HG03521 (cell line): Measurements from ENCODE around the gene FOXL2.

Source experiments
- ATAC-seq: cut with Tn5 transposase; IDR thresholded peaks from one replicate; pipeline ENCODE4 v1.9.1; 2021; ENCODE audit warnings: mild to moderate bottlenecking, moderate library complexity; ENCODE audit not compliant: unreplicated experiment

The FOXL2 gene

DNA sequence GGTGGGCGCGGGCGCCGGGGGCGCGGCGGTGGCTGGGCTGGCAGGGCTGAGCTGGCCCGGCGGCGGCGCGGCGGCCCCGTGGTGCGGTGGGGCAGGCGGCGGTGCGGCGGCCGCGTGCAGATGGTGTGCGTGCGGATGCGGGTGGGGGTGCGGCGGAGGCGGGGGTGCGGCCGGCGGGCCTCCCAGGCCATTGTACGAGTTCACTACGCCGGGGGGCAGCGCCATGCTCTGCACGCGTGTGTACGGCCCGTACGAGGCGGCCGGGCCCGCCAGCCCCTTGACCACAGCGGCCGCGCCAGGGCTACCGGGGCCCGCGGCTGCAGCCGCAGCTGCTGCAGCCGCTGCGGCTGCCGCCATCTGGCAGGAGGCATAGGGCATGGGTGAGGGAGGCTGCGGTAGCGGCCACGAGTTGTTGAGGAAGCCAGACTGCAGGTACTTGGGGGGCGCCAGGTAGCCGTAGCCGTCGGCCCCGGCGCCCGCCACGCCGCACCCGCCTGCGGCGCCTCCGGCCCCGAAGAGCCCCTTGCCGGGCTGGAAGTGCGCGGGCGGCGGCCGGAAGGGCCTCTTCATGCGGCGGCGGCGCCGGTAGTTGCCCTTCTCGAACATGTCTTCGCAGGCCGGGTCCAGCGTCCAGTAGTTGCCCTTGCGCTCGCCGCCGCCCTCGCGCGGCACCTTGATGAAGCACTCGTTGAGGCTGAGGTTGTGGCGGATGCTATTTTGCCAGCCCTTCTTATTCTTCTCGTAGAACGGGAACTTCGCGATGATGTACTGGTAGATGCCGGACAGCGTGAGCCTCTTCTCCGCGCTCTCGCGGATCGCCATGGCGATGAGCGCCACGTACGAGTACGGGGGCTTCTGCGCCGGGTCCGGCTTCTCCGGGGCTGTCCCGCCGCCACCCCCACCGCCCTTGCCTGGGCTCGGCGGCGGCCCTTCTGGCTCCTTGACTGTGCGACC, 951 bp downstream of the FOXL2 start:
- ATAC-seq = no peak

DNA sequence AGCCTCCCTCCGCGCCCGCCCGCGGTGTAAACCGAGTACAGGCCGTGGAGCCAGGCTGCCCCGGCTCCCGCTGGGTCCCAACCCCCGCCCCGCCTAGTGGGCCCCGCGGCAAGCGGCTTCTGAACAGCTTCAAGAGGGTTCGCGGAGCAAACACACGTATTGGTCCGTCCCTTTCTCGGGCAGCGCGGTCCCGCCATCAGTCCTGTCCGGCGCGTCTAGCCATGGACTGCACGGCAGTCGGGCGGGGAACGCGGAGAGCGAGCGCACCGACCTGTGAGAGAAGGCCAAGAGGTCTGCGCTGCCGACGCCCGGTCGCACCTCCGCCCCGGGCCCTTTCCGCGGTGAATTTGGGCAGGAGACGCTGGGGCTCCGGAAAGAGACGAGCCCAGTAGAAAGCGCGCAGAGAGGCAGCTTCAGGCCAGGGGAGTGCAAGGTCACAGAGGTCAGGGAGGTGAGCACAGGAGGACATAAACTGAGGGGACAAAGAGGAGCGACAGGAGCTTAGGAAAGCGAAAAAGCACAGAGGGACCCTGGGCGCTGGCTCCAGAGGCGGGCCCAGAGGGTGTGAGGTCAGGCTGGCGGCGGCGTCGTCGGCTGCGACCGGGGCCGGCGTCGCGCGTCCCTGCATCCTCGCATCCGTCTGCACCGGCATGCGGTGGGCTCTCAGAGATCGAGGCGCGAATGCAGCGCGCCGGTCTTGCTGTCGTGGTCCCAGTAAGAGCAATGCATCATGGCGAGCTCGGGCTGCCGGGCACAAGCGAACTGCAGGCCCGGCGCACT, 1.8 kb downstream of the FOXL2 start:
- no peak for ATAC-seq

DNA sequence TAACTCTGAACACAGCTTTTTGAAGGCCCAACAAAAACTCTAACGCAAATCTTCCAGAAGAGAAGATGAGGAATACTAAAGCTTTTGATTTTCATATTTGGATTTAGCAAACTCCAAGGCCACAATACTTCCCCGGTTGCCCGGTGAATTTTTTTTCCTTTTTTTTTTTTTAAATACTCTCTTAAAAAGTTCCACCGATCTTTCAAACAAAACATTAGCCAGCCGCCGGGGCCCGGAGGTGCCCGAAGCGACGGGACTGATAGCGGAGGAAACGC, 2.3 kb downstream of the FOXL2 start:
- ATAC-seq = no peak

DNA sequence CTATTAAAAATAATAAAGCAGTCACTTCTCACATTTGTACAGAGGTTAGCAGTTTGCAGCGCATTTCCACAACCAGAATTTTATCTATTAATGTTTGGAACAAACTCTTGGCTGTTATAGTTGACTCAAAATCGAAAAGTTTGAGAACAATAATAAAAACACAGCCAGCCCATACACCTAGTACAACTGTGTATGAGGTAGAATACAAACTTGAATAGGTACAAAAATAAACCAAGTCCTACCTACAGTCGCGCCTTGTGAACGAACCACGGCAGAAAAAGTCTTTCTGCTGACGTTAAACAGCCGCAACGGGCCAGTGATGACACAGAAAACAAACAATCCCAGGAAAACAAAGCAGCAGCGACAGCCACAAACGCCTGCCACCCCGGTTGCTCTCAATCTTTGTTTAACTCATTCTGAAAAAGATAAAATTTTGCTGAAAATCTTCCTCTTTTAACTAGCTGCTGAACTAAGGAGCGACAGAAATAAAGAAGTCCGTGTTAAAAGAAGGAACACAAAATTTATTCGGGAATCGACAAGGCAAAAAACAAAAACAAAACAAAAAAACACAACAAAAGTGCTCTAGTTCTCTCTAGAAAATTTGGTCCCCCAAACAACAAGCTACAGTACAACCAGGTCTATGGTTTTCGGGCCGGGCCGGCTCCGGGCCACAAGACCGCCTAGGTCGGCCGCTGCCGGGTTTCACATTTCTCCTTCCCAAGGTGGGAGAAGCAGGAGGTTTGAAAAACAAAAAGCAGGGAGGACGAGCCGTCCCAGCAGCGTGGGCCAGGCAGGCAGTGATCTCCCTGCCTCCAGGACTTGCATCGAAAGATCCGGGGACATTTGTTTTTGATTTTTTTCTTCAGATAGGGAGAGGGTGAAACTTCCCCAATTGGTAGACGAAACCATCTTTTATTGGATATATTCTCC, 2.9 kb downstream of the FOXL2 start:
- ATAC-seq = no peak

DNA sequence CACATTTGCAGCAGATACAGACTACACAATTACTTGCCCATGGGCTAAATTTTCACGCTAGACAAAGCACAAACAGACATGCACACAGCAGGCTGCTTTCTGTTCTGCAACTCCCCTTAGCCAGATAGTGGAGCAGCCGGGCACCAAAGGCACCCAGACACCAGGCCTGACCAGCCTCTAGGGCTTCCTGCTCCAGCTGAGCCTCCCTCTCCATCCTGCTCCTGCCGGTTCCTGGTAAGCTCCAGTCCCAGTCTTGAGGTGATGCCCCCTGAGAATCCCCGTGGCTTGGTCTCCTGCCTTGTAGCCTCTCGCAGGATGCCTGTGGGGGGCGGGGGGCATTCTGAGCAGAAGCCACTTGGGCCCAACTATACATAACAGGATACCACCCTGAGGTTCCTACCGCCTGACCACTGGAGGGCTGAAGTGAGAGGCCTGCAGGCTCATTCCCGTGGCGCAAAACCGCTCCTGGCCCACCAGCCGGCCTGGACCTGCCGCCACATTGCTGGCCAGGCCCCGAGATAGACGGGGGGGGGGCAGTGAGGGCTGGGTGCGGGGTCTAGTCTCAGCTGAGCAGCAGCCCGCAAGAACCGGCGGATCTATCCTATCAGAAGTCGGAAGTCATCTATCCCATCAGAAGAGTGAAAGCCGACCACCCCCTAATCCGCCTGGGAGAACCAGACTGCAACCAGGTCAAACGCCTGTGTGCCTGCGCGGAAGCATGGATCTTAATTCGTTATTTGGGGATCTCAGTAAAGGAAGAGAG, 3.9 kb downstream of the FOXL2 start:
- ATAC-seq = no peak

DNA sequence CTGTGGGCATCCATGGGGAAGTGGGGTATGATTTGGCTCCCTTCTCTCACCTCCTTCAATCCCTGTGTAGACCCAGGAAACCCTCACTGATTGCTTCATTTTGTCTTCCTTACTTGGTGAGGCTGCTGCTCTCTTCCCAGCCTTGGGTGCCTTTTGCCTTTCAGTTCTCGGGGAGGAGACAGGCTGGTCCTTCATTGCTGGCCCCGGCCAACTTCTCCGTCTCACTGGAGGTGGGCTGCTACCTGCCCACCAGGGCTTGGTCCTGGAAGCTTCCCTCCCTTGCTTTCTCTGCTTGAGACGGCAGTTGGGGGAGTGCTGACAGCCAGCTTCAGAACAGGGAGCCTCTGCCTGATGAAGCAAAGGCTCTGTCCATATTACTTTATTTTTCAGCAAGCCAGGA, 4.7 kb downstream of the FOXL2 start:
- no peak for ATAC-seq

DNA sequence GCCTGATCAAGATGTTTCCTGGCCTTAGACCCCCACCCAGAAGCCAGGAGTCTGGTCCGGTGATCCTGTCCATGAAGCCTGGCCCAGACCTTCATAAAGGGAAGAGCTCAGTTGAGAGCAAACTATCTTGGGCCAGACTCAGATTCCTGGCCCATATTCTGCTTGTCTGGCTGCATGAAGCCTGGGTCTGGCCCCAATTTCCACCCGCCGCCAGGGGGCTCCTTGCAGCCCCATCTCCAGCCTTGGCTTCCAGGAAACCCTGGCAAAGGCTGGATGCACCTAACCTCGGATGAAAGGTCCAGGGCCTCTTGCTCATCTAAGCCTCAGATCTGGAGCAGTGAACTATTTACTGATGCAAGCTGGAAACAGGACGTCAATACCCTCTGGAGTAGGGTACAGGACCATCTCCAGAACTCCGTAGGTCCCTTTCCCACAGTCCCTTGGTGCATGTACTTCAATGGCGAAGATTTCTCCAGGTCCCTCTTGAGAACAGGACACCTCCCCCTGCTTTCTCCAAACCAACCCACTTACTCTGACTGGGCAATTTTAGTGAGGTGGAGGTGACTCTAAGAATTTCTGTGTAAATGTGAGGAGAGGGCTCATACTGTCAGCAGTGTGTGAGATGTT, 5.6 kb downstream of the FOXL2 start:
- ATAC-seq = no peak

DNA sequence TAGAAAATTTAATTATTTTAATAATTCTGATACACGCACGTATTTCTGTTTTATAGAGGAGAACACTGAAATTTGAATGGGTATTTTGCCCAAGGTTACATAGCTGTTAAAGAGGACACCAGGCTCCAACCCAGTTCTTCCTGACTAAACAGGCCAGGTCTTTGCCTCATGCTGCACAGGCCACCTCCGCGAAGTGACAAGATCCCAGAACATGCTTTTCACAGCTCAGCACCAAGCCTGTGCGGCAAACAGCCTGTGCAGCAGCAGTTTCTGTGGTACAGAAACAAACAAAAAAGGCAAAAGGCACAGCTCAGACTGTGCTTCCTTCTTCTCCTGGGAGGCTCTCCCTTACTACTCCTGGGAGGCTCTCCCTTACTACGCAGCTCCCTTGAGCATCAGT, 6.5 kb downstream of the FOXL2 start:
- no peak for ATAC-seq

DNA sequence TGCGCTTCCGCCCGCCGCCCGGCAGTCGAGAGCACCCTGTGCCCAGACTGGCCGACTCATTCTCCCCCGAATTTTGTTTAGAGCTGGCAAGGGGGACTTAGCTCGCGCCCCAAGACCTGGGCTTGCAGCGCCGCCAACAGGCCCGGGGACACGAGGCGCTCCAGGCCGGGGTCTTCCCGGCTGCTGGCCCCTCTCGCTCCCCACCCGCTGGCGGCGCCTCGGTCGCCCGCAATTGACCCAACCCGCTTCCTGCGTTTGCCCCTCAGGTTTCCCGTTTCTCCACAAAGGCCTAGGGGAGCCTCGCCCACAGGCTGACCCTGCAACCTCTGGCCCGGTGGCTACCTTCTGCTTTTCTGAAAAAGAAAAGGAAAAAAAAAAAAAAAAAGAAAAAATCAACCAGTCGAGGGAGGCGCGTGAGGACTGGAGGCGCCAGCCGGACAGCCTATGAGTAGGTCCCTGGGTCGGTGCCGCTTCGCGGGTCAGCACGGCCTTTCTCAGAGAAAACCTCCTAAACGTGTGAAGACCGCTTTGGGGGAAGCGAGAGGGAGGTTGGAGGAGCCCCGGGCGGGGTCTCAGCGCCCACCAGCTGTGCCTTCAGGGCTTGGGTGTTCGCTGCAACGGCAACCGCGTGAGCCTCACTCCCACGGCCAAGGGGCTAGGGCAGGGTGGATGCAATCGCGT, 7.2 kb downstream of the FOXL2 start:
- ATAC-seq = no peak

DNA sequence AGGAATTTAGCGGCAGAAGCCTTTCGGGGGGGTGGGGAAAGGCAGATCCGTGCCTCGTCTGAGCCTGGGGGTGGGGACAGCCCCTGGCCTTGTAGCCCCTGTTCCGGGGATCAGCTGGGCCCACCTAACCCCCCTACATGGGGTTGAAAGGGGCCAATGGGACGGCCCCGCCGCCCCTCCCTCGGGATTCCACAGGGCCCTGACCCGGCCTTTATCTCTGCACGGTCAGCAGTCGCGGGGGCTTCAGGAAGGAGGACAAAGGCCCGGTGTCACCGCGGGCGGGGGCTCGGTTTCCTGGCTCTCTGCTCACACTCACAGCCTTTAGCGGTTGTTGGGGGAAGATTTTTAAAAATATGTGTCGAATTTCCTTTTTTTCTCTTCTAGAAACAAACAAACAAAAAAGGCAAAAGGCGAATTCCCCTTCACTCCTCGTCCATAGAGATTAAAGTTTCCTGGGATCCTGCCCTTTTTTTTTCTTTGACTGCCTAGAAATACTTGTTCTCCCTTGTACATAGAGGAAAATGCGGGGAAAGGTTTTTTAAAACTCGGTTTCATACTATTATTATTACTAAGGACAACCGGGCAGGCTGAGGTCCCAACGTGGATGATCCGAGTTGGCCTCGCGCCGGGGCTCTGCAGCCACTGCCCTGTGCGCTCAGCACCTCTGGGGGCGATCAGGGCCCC, 7.9 kb downstream of the FOXL2 start:
- no peak for ATAC-seq

DNA sequence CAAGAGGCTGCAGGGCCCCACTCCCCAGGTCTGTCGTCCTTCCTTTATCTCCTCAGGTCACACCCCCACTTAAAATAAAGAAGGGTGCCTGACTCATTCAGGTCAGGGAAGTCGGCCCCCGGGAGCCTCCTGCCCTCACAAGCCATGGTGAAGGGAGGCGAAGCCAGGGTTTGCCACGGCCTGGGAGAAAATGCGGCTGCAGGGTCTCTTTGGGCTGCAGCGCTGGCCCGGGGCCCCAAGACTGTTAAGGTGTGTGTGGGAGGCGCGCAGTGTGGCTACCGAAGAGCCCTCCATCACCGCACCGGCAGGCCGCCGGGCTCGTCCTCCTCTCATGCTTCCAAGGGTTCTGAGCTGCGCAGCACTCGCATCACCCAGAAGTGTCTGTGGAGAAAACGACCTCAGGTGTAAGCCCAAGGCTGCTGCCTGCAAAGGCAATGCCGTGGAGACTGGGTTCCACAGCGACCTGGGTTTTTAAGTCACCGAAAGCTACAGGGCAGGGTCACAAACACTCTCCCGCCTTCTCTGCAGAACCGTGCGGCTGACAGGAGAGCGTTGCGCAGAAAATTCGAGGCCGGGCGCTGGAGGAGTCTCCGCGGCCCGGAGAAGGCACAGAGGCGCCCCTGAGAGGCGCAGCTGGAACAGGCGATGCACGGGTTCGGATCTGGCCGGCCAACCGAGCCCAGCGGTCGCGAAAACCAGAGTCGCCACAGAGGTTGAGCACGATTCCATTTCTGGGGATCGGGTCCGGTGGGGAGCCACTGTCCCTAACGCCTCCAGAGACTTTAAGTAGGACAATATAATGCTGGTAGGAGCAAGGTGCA, 8.7 kb downstream of the FOXL2 start:
- no peak for ATAC-seq

DNA sequence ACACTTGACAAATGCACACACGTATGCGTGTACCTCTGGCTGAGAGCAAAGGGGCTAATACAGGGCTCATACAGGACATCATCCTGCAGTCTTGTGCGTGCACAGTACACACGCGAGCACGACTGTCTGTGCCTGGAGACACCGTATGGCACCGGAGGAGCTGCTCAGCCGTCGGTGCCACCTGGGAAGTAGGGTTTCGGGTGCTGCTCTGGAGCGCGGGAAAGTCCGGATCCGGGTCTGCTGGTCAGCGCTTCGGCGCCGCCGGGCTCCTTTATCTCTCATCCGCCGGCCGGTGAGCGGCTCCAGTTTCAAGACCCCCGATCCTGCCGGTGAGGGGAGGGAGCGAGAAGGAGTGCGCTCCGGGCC, 9.3 kb downstream of the FOXL2 start:
- no peak for ATAC-seq

DNA sequence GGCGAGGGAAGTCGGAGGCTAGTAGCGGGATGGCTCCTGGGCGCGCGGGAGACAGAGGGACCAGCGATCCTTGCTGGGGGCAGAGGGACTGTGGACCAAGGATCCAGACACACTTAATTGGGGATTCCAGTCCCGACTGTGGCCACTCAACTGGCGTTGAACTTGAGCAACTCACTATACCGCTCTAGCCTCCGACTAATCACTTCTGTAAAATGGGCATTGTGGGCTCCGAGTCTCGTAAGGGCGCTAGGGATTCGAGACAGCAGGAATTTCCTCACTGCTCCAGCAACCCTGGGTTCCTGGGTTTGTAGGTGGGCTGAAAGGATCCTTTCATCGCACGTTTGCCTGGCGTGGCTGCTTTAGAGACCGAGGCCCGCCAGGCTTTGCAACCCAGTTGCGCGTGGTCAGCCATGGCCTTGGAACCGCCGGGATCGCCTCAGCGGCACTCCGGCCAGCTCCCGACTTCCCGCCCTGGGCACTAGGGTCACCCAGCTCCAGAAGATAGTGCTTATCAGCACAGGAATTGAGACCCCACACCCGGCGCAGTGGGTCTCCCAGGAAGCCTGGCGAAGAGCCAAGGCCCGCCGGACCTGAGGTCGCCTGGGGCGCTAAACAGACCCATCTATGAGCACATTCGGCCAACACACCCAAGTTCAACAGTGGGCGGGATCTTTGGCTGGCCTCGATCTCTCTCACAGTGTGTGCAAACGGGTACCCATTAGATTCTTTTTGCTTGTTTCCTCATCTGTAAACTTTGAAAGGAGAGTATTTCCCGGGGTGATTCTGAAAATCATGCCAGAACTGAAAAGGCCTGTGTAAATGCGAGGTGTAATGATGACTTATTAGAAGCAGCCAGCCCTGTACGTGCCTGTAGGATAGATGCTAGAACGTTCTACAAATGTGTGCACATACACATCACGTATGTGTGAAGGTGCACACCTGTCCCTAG, 9.9 kb downstream of the FOXL2 start:
- ATAC-seq = no peak

DNA sequence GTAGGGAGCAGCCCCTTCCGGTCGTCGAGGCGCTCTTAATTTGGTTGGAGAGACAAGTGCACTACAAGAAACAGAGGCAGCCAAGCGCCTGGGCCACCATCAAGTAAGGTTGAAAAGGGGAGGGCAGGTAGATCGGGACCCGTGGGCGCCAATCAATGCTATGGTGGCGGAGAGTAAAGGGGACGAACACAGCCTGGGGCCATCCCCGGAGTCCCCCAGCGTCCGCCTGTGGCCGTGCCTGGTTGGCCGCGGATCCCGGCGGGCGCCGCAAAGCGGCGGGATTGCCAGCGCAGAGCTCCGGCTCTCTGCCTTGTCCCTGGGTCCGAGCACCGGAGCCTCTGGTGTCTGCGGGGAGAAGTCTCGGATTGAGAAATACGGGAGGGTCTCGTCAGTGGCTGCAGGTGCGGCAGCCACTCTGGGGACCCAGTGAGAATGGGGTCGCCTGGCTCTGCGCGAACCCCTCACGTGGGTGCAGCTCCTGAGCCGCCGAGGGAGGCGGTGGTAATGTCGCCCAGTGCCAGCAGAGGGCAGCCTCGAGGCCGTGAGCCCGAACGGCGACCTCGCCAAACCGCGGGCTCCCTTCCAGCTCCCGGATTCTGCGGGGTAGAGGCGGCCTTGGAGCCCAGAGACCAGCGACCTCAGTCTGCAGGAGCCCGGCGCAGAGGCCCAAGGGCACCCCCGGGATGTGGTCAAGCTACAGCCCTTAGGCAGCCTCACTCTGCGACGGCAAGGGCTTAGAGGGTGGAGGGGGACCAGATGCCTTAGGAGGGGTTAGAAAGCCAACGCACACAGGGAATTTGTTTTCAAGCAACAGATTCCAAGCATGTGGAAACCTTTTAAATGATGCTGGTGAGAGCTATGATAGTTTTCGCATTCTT, 10.8 kb downstream of the FOXL2 start:
- peak; percentile 62 for ATAC-seq

DNA sequence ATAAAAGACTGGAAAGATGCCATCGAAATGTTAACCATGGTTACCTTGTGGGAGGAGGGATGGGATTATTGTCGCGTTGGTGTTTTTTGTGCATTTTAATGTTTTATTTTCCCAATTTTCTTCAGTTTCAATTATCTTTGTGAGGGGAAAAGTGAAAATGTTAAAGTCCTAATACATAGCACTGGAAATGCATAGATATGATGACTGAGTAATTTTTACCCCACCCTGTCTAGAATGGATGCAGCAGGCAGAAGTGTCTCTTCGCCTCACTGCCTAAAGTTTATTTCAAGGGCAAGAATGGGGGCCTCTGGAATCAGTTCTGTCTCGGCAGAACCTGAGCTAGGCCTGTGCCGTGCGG, 11.5 kb downstream of the FOXL2 start:
- ATAC-seq = no peak
